NB4 (cell line): ENCODE measurements around the gene REELD1.

Experiments
- CTCF ChIP-seq: IDR thresholded peaks from one replicate; pipeline ENCODE4 v1.5.1; 2012; ENCODE audit warnings: low read depth, low read length
- MAX ChIP-seq: IDR thresholded peaks from 2 replicates; pipeline ENCODE4 v1.6.1; 2011; ENCODE audit warnings: low read depth, low read length

- TF ChIP-seq CTCF = no peak
- no peak for TF ChIP-seq MAX
These were observed 34.5 kb upstream of the REELD1 start for GRCh38 chr4:146179784-146180370.
